SW 1271 (cell line): Measurements from ENCODE around the gene RSKR.
"Not testable (repeated sequence)": the region's sequence is repeated elsewhere in the genome, so short reads cannot be mapped to it uniquely, and the experiment has no call there.

Experiments used
- DNase-seq, 2 experiments: peaks; one replicate each; lab custom pipeline; 2025; lab: John Stamatoyannopoulos, UW

Gene RSKR, protein sequence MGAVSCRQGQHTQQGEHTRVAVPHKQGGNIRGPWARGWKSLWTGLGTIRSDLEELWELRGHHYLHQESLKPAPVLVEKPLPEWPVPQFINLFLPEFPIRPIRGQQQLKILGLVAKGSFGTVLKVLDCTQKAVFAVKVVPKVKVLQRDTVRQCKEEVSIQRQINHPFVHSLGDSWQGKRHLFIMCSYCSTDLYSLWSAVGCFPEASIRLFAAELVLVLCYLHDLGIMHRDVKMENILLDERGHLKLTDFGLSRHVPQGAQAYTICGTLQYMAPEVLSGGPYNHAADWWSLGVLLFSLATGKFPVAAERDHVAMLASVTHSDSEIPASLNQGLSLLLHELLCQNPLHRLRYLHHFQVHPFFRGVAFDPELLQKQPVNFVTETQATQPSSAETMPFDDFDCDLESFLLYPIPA

DNA sequence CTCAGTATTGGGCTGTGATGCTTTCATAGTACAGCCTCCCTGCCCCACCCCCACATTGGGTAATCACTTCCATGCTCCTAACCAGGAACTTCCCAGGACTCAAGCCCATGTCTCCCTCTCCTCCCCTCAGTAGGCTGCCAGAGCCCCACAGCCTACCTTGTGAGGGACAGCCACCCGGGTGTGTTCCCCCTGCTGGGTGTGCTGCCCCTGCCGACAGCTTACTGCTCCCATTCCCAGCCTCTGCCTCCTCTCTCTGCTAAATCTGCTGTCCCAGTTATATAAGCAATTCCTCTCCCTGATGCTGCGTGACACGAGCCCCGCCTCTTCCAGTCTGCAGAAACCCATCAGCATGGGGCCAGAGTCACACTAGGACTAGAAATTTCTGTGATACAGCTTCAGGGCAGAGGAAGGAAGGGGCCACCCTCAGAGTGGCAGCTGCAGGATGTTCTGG lies at the start of gene RSKR:
Gene RSKR, minus strand, starts transcription at position 255 of the 451 bp plus-strand sequence. Its CDS starts 24 bp downstream, at position 231.
- DNase-seq, result no peak

DNA sequence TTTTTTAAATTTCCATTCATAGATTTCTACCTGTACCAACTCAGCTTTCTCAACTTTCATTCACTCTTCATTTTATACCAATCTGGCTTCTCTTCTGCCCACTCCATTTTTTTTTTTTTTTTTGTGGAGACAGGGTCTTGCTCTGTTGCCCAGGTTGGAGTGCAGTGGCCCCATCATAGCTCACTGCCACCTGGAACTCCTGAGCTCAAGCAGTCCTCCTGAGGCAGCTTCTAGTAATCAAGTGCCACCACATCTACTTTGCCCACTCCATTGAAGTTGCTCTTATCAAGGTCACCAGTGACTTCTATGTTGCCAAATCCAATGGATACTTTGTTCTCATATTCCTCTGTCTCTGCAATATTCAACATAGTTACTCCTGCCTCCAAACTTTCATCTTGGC lies 49.7 kb upstream of the RSKR start:
- no peak for DNase-seq

- no peak for DNase-seq
Observed at GRCh38 chr17:28662527-28662829, 48.5 kb upstream of the RSKR start.

- peak; percentile 89 to 92 for DNase-seq
Observed at GRCh38 chr17:28661635-28662526, 47.9 kb upstream of the RSKR start, which contains the start of the genes SDF2 and SUPT6H. SDF2 (minus strand) TSS chr17:28661906; CDS start chr17:28661876, 30 bp downstream. SUPT6H (plus strand) TSS chr17:28662205; CDS start chr17:28673402, 11,197 bp downstream.

- DNase-seq, result not testable (repeated sequence)
Observed at GRCh38 chr17:28659497-28659881, 45.5 kb upstream of the RSKR start.

GRCh38 chr17:28658766-28659496 lies 44.9 kb upstream of the RSKR start:
- not testable (repeated sequence) for DNase-seq

- not testable (repeated sequence) for DNase-seq
Observed at GRCh38 chr17:28658342-28658741, 44.4 kb upstream of the RSKR start.

DNA sequence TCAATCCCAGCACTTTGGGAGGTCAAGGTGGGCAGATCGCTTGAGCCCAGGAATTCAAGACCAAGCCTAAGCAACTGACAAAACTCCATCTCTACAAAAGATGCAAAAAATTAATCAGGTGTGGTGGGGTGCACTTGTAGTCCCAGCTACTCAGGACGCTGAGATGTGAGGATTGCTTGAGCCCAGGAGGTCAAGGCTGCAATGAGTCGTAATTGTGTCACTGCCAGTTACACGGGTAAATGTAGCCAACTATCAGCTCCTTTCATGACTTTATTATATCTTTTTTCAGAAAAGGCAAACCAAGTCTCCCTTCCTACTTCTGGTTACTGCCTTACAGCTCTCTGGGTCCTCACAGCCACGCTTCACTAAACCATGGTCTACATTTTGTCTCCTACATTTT lies 43.8 kb upstream of the RSKR start:
- DNase-seq, result no peak

- no peak for DNase-seq
Observed at GRCh38 chr17:28655160-28655559, 41.2 kb upstream of the RSKR start.

DNA sequence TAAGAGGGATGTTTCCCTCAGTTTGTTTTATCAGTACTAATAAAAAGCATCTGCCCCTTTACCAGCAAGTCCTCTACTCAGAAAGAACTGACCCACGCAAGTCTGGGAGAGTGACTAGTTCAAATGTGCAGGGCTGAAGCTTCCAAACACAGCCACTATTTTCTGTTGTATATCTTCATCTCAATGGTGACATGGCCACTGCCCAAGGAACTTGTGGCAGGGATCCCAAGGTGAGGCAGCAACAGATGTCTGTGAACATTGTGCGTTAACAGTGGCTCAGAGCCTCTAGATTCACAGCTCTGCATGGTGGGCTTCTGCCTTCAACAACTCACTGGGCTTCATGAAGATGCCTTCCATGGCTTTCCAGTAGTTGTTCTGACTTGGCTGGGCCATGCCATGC lies 34.7 kb upstream of the RSKR start:
- DNase-seq, result no peak

- DNase-seq, result no peak
Observed at GRCh38 chr17:28646039-28646754, 32.2 kb upstream of the RSKR start.

DNA sequence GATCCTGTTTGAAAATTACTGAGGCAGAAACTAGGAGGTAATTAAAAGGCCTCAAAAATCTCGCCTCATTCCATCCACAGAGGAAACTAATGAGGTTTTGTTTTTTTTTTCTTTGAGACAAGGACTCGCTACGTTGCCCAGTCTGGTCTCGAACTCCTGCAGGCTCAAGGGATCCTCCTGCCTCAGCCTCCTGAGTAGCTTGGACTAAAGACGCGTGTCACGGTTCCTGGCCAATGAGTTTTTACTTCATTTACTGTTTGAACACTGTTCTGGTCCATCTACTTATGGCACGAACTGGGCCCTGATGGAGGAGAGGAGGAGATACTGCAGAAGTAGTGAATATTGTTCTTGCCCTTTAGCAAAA lies 31.6 kb upstream of the RSKR start:
- no peak for DNase-seq

DNA sequence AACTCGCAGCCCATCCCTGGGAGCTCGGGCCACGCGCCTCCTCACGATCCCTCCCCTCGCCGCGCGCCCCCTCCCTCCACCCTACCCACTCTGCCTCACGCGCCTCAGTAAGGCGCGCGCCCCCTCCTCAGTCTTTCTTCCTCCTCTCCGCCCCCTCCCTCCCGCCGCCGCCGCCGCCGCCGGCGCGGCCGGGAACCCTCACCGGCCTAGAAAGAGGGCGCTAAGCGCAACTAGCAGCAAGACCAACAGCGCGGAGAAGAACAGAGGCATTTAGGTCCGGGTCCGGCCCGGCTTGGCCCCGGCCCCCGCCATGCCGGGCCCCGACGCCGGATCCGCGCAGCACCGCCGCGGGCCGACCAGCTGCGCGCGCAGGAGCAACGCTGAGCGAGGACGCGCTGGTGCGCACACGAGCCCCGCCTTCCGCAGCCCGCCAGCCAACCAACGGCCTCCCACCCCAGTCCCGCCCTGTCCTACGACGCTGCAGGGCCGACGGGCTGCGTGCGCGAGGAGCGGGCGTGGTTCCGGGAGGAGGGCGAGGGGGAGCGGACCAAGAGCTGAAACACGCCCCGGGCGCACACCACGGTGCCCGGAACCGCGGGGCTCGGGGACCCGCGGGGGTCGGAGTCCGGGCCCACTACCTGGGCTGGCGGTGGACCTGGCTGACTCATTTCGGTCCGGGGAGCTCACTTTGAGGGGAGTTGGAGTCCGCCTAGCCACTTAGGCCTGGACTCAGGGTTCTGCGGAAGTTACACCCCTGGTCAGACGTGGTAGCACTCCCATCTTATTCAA lies 31.0 kb upstream of the RSKR start, which contains the start of gene BLTP2:
Gene BLTP2, minus strand, starts transcription at position 372 of the 789 bp plus-strand sequence. Its CDS starts 102 bp downstream, at position 270.
- peak; percentile 79 to 89 for DNase-seq

DNA sequence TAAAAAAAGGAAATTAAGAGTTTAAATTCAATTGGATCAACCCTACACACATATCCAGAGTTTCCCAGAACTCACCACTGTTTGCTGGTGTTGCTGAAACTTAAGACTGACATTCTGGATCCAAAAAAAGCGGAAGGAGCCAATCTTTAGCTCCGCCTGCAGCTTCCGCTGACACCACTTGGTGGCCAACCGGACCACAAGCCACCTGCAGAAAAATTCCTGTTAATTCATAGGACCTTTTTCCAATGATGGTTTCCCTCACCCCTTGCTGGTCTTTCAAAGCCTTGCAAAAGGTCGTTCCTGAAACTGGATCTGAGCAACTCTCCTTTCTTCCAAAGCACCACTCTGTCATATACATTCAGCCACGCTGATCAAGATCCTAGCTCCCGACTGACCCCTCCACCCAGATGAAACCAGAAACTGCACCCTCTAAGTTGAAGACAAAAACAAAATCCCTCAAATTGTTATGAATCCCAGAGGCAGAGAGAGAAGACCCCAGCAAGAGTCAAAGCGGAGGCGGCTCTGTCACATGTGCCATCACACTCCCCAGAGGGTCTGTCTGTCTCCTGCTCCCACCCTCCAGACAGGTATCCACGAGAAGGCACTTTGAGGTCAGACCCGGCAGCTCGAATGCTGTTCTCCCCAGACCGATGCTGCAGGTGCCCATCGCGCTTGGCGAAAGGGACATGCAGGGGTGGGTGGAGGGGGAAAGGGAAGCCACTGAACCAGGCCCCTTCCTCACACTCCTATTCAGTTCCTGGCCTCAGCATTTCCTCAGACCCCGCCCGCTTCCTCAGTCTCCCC lies 30.2 kb upstream of the RSKR start:
- DNase-seq, result peak; percentile 9 to 75

- no peak for DNase-seq
Observed at GRCh38 chr17:28641579-28641978, 27.6 kb upstream of the RSKR start.

DNA sequence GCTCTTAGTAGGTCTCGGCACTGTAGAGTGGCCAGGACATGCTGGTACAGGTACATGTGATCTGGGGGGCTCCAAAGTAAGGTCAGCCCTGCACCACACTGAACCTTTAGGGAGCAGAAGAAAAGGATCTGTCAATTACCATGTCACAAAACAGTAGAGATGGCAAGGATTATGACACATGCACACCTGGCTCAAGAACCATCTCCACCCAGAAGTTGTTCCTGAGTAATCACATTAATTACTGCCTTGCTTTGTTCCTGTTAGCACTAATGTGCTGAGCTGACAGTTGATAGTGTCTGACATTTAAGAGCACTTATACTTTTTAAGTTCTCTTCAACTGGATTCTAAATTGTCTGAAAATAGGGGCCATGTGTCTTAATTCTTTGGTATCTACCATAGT lies 21.5 kb upstream of the RSKR start:
- no peak for DNase-seq

- no peak for DNase-seq
Observed at GRCh38 chr17:28634206-28634865, 20.4 kb upstream of the RSKR start.

- no peak for DNase-seq
Observed at GRCh38 chr17:28626818-28627217, 12.8 kb upstream of the RSKR start.

- DNase-seq, result no peak
Observed at GRCh38 chr17:28624148-28624547, 10.2 kb upstream of the RSKR start.
